Prostate gland (tissue), 2 donors: ENCODE data around the gene RGL1.

Source experiments
- POLR2A ChIP-seq: fragments of 450-650 bp; IDR thresholded peaks from one replicate; pipeline ENCODE4 v1.6.1; 2016; ENCODE audit warnings: antibody characterized with exemption, mild to moderate bottlenecking
- TF ChIP-seq, protein P1 (sequence below), 4 experiments: fragments of 200-600 bp in 2 of 4; fragments of 450-650 bp in 2 of 4; sonication (generic) in 2 of 4; IDR thresholded peaks; 1 replicate in 3 of 4; 2 replicates in 1 of 4; pipeline ENCODE4 v1.5.1; 2016 to 2019; ENCODE audit warnings: antibody characterized with exemption in 4 of 4, mild to moderate bottlenecking in 2 of 4, moderate library complexity in 2 of 4

DNA sequence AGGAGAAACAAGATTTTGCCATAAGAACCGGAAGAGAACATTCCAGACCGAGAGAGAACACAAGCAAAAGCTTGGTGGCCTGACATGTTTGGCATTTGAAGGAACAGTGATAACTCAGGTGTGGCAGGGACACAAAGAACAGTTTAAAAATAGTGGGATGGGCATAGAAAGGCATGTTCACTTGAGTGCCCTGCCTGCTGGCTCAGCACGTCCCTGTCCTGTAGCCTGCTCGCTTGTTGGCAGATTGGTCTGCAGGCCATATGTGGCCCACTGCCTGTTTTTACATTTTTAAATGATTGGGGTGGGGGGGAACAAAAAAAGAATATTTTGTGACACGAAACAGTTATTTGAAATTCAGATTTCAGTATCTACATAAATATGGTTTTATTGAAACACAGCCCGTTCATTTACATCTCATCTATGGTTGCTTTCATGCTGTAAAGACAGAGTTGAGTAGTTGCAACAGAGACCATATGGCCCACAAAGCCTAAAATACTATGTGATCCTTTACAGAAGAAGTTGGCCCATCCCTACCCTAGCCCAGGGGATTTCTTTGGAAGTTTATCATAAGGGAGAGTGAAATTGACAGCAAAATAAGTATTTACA lies 100.7 kb downstream of the RGL1 start:
- TF ChIP-seq, protein P1, sequence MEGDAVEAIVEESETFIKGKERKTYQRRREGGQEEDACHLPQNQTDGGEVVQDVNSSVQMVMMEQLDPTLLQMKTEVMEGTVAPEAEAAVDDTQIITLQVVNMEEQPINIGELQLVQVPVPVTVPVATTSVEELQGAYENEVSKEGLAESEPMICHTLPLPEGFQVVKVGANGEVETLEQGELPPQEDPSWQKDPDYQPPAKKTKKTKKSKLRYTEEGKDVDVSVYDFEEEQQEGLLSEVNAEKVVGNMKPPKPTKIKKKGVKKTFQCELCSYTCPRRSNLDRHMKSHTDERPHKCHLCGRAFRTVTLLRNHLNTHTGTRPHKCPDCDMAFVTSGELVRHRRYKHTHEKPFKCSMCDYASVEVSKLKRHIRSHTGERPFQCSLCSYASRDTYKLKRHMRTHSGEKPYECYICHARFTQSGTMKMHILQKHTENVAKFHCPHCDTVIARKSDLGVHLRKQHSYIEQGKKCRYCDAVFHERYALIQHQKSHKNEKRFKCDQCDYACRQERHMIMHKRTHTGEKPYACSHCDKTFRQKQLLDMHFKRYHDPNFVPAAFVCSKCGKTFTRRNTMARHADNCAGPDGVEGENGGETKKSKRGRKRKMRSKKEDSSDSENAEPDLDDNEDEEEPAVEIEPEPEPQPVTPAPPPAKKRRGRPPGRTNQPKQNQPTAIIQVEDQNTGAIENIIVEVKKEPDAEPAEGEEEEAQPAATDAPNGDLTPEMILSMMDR (IDR thresholded peaks at IDR 0.05): no peak
- TF ChIP-seq POLR2A: no peak
